Measurements from ENCODE around the gene CBLB. TPM values are rescaled to one million over a fixed set of nuclear protein-coding genes. Genes with fewer than 3 reads are reported as not detected.

Gene CBLB
- total RNA-seq, 1 experiment from 2014 or later = 34.3 TPM

DNA sequence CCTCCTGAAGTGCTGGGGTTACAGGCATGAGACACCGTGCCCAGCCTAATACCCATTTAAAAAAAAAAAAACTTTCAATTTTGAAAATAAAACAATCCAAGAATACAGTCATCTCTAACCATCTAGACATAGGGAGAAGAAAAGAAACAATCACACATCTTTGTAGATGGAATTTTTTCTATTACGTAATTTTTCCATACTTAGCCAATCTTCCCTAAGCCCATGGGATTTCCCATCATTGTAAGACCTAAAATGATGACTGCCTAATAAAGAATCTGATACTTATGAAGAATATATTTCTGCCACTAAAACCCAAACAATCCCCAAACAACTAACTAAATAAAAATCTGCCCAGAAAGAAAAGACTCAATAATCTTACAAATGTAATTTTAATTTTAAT is 88.7 kb downstream of the CBLB start:
- no peaks in the 10 kb centered on the region for H3K9me3 ChIP-seq
- no peak for TF ChIP-seq CTCF (IDR thresholded peaks at IDR 0.05; ENCODE audit: insufficient read depth in 1 of 2, low read depth in 1 of 2, low read length in 1 of 2, severe bottlenecking in 1 of 2, unreplicated experiment in 1 of 2)
- POLR2A ChIA-PET = no interaction called here
- no peaks in the 10 kb centered on the region for H3K36me3 ChIP-seq (ENCODE audit: control insufficient read depth, insufficient read depth, low read length)
- no peaks in the 10 kb centered on the region for H3K27me3 Mint-ChIP-seq (ENCODE audit: insufficient read depth, unreplicated experiment)
- CTCF ChIA-PET = no interaction called here
- no peak overlapping the region for H3K4me3 Mint-ChIP-seq (ENCODE audit: unreplicated experiment)
- no peaks in the 10 kb centered on the region for H3K36me3 Mint-ChIP-seq (ENCODE audit: insufficient read depth, unreplicated experiment)
- no peak overlapping the region for H3K27ac Mint-ChIP-seq (ENCODE audit: unreplicated experiment)
- no TSS peak for BruUV-seq (replicated peaks)
- no peak overlapping the region for H3K4me3 ChIP-seq (ENCODE audit: low read depth, low read length)
- H3K27me3 ChIP-seq (replicated peaks; ENCODE audit: control insufficient read depth, insufficient read depth, low read length) = no peaks in the 10 kb centered on the region
- intact Hi-C loops (cut with micrococcal nuclease; ENCODE audit: unreplicated experiment) = no loop called here
- no peaks in the 10 kb centered on the region for H3K9me3 Mint-ChIP-seq (ENCODE audit: unreplicated experiment)
- no peaks in the 10 kb centered on the region for H3K4me1 ChIP-seq
- H3K4me1 Mint-ChIP-seq (ENCODE audit: low read depth, unreplicated experiment) = peaks cover 8% of the 10 kb centered on the region
- no peak for DNase-seq

- Mint-ChIP-seq H3K36me3 (ENCODE audit: insufficient read depth, unreplicated experiment) (no peaks in the 10 kb centered on the region), H3K4me3 (ENCODE audit: unreplicated experiment) (no peak overlapping the region), H3K27me3 (ENCODE audit: insufficient read depth, unreplicated experiment) (no peaks in the 10 kb centered on the region), H3K4me1 (ENCODE audit: low read depth, unreplicated experiment) (peaks cover 8% of the 10 kb centered on the region), H3K27ac (ENCODE audit: unreplicated experiment) (no peak overlapping the region), H3K9me3 (ENCODE audit: unreplicated experiment) (no peaks in the 10 kb centered on the region)
- Histone ChIP-seq H3K9me3 (no peaks in the 10 kb centered on the region), H3K4me3 (ENCODE audit: low read depth, low read length) (no peak overlapping the region), H3K4me1 (no peaks in the 10 kb centered on the region), H3K27me3 (replicated peaks; ENCODE audit: control insufficient read depth, insufficient read depth, low read length) (no peaks in the 10 kb centered on the region), H3K36me3 (ENCODE audit: control insufficient read depth, insufficient read depth, low read length) (no peaks in the 10 kb centered on the region)
- ChIA-PET POLR2A (no interaction called here), CTCF (no interaction called here)
- BruUV-seq (replicated peaks) = no TSS peak
- TF ChIP-seq CTCF (IDR thresholded peaks at IDR 0.05; ENCODE audit: insufficient read depth in 1 of 2, low read depth in 1 of 2, low read length in 1 of 2, severe bottlenecking in 1 of 2, unreplicated experiment in 1 of 2) = no peak
- intact Hi-C loops (cut with micrococcal nuclease; ENCODE audit: unreplicated experiment) = no loop called here
- DNase-seq = no peak
Measured at GRCh38 chr3:105775368-105775767, 93.4 kb downstream of the CBLB start.

DNA sequence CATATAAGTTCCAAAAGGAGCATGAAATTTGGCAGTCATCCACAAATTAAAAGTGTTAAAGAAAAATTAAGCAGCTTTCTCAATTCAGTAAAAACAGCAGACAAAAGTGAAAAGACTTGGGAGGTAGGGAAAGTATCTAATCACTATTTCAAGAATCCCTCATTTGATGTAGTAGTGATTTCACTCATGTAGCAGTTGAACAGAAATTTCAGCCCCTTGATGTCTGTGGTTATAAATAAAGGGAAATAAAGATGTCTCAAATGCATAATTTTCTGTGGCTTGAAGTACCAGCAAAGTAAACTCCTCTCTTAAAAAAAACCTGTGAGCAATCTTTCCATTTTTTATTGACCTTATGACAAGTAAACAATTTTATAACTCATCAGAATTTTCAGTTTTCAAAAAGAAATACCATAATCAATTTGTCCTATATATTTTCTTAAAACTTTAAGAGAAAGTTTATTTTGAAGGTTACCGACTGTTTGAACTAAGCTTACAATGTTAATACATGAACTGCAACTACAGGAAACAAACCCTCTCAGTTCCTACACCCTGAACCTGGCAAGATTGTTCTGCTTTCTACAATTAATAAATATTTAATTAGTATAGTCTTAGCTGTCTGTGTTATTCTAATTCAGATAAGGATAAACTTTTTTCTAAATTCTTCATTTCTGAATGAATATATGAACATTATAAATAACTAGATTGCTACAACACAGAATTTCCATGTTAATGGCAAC is 94.2 kb downstream of the CBLB start:
- no peaks in the 10 kb centered on the region for H3K4me1 ChIP-seq
- no peak overlapping the region for H3K4me3 ChIP-seq (ENCODE audit: low read depth, low read length)
- intact Hi-C loops (cut with micrococcal nuclease; ENCODE audit: unreplicated experiment) = no loop called here
- ChIA-PET POLR2A (no interaction called here), CTCF (no interaction called here)
- Mint-ChIP-seq H3K27me3 (ENCODE audit: insufficient read depth, unreplicated experiment) (no peaks in the 10 kb centered on the region), H3K9me3 (ENCODE audit: unreplicated experiment) (no peaks in the 10 kb centered on the region), H3K27ac (ENCODE audit: unreplicated experiment) (no peak overlapping the region), H3K4me3 (ENCODE audit: unreplicated experiment) (no peak overlapping the region), H3K36me3 (ENCODE audit: insufficient read depth, unreplicated experiment) (no peaks in the 10 kb centered on the region), H3K4me1 (ENCODE audit: low read depth, unreplicated experiment) (peaks cover 8% of the 10 kb centered on the region)
- no TSS peak for BruUV-seq (replicated peaks)
- no peak for TF ChIP-seq CTCF (IDR thresholded peaks at IDR 0.05; ENCODE audit: insufficient read depth in 1 of 2, low read depth in 1 of 2, low read length in 1 of 2, severe bottlenecking in 1 of 2, unreplicated experiment in 1 of 2)
- no peaks in the 10 kb centered on the region for H3K9me3 ChIP-seq
- no peaks in the 10 kb centered on the region for H3K36me3 ChIP-seq (ENCODE audit: control insufficient read depth, insufficient read depth, low read length)
- DNase-seq = no peak
- no peaks in the 10 kb centered on the region for H3K27me3 ChIP-seq (replicated peaks; ENCODE audit: control insufficient read depth, insufficient read depth, low read length)

Measured in Caco-2 (cell line).